Gastrocnemius medialis (tissue), 4 donors: ENCODE measurements around the gene APC. TPM values are rescaled to one million over a fixed set of nuclear protein-coding genes. Genes with fewer than 3 reads are reported as not detected.

Source experiments
- ATAC-seq, 2 donors: fragments of 150-250 bp; one replicate each; pipeline ENCODE4 v1.9.1; 2016
- DNase-seq, 2 donors: peaks; one replicate each; pipeline ENCODE4 v3.0.0-alpha.2; 2019
- H3K27ac ChIP-seq, 4 donors: fragments of 200-600 bp; sonication (generic); 1 replicate in 1 of 4; 2 replicates in 3 of 4; pipeline ENCODE4 v1.5.1; 2016 to 2018; ENCODE audit warnings: mild to moderate bottlenecking in 2 of 4, moderate library complexity in 1 of 4
- H3K27me3 ChIP-seq, 3 donors: fragments of 200-600 bp; sonication (generic) in 2 of 3; 1 replicate in 1 of 3; 2 replicates in 2 of 3; pipeline versions ENCODE4 v1.5.1 to v1.6.0; 2016 to 2019; ENCODE audit warnings: mild to moderate bottlenecking in 1 of 3, moderate library complexity in 1 of 3
- H3K36me3 ChIP-seq, 2 donors: fragments of 200-600 bp; sonication (generic) in 1 of 2; one replicate each; pipeline ENCODE4 v1.5.1; 2017 to 2018
- H3K4me1 ChIP-seq, 2 donors: fragments of 200-600 bp; sonication (generic) in 1 of 2; one replicate each; pipeline ENCODE4 v1.5.1; 2016 to 2017; ENCODE audit warnings: mild to moderate bottlenecking in 2 of 2
- H3K4me3 ChIP-seq, 4 donors: fragments of 200-600 bp; sonication (generic) in 3 of 4; 1 replicate in 1 of 4; 2 replicates in 3 of 4; pipeline ENCODE4 v1.5.1; 2016 to 2019; ENCODE audit warnings: mild to moderate bottlenecking in 2 of 4
- H3K9me3 ChIP-seq, 3 donors: fragments of 200-600 bp; sonication (generic) in 2 of 3; 1 replicate in 1 of 3; 2 replicates in 2 of 3; pipeline ENCODE4 v1.5.1; 2016 to 2019
- CTCF ChIP-seq, 5 experiments: fragments of 450-650 bp in 3 of 5; fragments of 200-600 bp in 2 of 5; sonication (generic) in 2 of 5; IDR thresholded peaks in 4 of 5; conservative IDR thresholded peaks in 1 of 5; 1 replicate in 4 of 5; 2 replicates in 1 of 5; pipeline ENCODE4 v1.5.1; 2016 to 2019; ENCODE audit warnings: antibody characterized with exemption in 5 of 5, mild to moderate bottlenecking in 3 of 5, moderate library complexity in 3 of 5
- POLR2A ChIP-seq, 2 donors: fragments of 450-650 bp; IDR thresholded peaks; one replicate each; pipeline ENCODE4 v1.6.1; 2017; ENCODE audit warnings: antibody characterized with exemption in 2 of 2, mild to moderate bottlenecking in 2 of 2, moderate library complexity in 2 of 2
- in situ Hi-C, 4 donors: fragments of 200-750 bp; cut with MboI; loops; one replicate each; pipeline versions ENCODE4 v1.15.0 to v1.8.0; 2017; ENCODE audit warnings: low sequenced_read_pairs in 4 of 4
- intact Hi-C: fragments of 100-400 bp; cut with DNase I; formaldehyde crosslinking; loops from one replicate; pipeline ENCODE4 v1.15.1; 2023; ENCODE audit warnings: low total_unique reads
- total RNA-seq, 4 donors: library from RNA; depleted of rRNA; stranded (reverse); fragments of >200 nt; gene quantifications; one replicate each; pipeline versions ENCODE4 v1.1.0 to v1.2.3, GENCODE V29; 2016

The APC gene
- total RNA-seq, 4 donors from 2014 or later = 50.1 to 102 (median 60.4) TPM

GRCh38 chr5:112691758-112692157 lies 45.9 kb upstream of the APC start:
- in situ Hi-C loops (no loop called here), intact Hi-C loops (loop anchor here (1.0 kb wide), 1 partner anchor 66 kb away; no protein-coding TSS in a partner anchor)
- peak in 1 of 5 experiments; percentile 19 for TF ChIP-seq CTCF (IDR thresholded peaks at IDR 0.05 in 4 of 5, conservative IDR thresholded peaks at IDR 0.05 in 1 of 5)
- TF ChIP-seq POLR2A (IDR thresholded peaks at IDR 0.05) = no peak
- H3K4me3 ChIP-seq = no peak overlapping the region
- peaks cover 0 to 2% of the 10 kb centered on the region in 2 donors for H3K4me1 ChIP-seq
- no peaks in the 10 kb centered on the region for H3K27me3 ChIP-seq
- no peaks in the 10 kb centered on the region for H3K36me3 ChIP-seq
- H3K9me3 ChIP-seq = no peaks in the 10 kb centered on the region
- DNase-seq (no peak), ATAC-seq (no peak)
- H3K27ac ChIP-seq = no peak overlapping the region

GRCh38 chr5:112692472-112692871 lies 45.2 kb upstream of the APC start:
- Histone ChIP-seq H3K9me3 (no peaks in the 10 kb centered on the region), H3K27me3 (no peaks in the 10 kb centered on the region), H3K4me3 (no peak overlapping the region), H3K27ac (no peak overlapping the region), H3K4me1 (no peaks in the 10 kb centered on the region), H3K36me3 (no peaks in the 10 kb centered on the region)
- ATAC-seq = no peak
- DNase-seq = no peak
- in situ Hi-C loops = no loop called here
- TF ChIP-seq POLR2A (IDR thresholded peaks at IDR 0.05) (no peak), CTCF (IDR thresholded peaks at IDR 0.05 in 4 of 5, conservative IDR thresholded peaks at IDR 0.05 in 1 of 5) (no peak)
- intact Hi-C loops = no loop called here

- Histone ChIP-seq H3K27me3 (no peaks in the 10 kb centered on the region), H3K4me3 (no peak overlapping the region), H3K9me3 (no peaks in the 10 kb centered on the region), H3K4me1 (no peaks in the 10 kb centered on the region), H3K36me3 (no peaks in the 10 kb centered on the region), H3K27ac (no peak overlapping the region)
- in situ Hi-C loops = no loop called here
- TF ChIP-seq CTCF (IDR thresholded peaks at IDR 0.05 in 4 of 5, conservative IDR thresholded peaks at IDR 0.05 in 1 of 5) (no peak), POLR2A (IDR thresholded peaks at IDR 0.05) (no peak)
- ATAC-seq (no peak), DNase-seq (no peak)
- intact Hi-C loops = no loop called here
Measured at GRCh38 chr5:112693301-112693700, 44.4 kb upstream of the APC start.

GRCh38 chr5:112694853-112695709 lies 42.6 kb upstream of the APC start:
- H3K27ac ChIP-seq = no peak overlapping the region
- ATAC-seq (no peak), DNase-seq (no peak)
- H3K36me3 ChIP-seq = no peaks in the 10 kb centered on the region
- H3K4me1 ChIP-seq = no peaks in the 10 kb centered on the region
- in situ Hi-C loops = no loop called here
- no peak overlapping the region for H3K4me3 ChIP-seq
- no peaks in the 10 kb centered on the region for H3K9me3 ChIP-seq
- intact Hi-C loops = no loop called here
- H3K27me3 ChIP-seq = no peaks in the 10 kb centered on the region
- TF ChIP-seq CTCF (IDR thresholded peaks at IDR 0.05 in 4 of 5, conservative IDR thresholded peaks at IDR 0.05 in 1 of 5) = no peak
